ENCODE data around the gene RNASEH2B. TPM values are rescaled to one million over a fixed set of nuclear protein-coding genes. Genes with fewer than 3 reads are reported as not detected.

The RNASEH2B gene
- total and polyA plus RNA-seq, 12 donors: 23.5 to 77.1 (median 33.0) TPM

DNA sequence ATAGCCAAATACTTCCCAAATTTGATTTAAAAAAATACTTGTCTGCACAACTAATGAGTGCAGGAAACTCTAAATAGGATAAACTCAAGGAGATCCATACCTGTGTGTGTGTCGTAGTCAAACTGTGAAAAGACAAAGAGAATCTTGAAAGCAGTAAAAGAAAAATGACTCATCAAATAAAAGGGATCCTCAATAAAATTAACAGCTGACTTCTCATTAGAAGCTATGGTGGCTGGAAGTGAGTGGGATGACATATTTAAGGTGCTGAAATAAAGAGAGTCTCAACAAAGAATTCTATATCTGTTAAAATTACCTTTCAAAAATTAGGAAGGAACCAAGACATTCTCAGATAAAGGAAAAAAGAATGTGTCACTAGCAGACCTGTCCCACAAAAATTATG lies 13.7 kb downstream of the RNASEH2B start:
- Histone ChIP-seq H3K27me3 (no peaks in the 10 kb centered on the region), H3K27ac (no peak overlapping the region), H3K9me3 (replicated peaks in 1 of 3) (peaks cover 0 to 6% (median 0%) of the 10 kb centered on the region in 3 donors), H3K4me3 (no peak overlapping the region), H3K4me1 (replicated peaks in 1 of 2) (peaks cover 0 to 17% of the 10 kb centered on the region in 2 donors), H3K36me3 (replicated peaks in 1 of 2) (no peaks in the 10 kb centered on the region)
- TF ChIP-seq CTCF (IDR thresholded peaks at IDR 0.05) (no peak), POLR2A (IDR thresholded peaks at IDR 0.05) (no peak)
- intact Hi-C loops (cut with DNase I): no loop called here
- no peak for DNase-seq
- WGBS, 4 donors: 96 to 100% (median 100%) methylated on average over 1 of the region's 1 CpG

- Histone ChIP-seq H3K4me3 (no peak overlapping the region), H3K4me1 (replicated peaks in 1 of 2) (peaks cover 0 to 13% of the 10 kb centered on the region in 2 donors), H3K36me3 (replicated peaks in 1 of 2) (no peaks in the 10 kb centered on the region), H3K27me3 (no peaks in the 10 kb centered on the region), H3K9me3 (replicated peaks in 1 of 3) (peaks cover 0 to 6% (median 0%) of the 10 kb centered on the region in 3 donors), H3K27ac (no peak overlapping the region)
- intact Hi-C loops (cut with DNase I): no loop called here
- TF ChIP-seq POLR2A (IDR thresholded peaks at IDR 0.05) (no peak), CTCF (IDR thresholded peaks at IDR 0.05) (no peak)
- DNase-seq: no peak
Measured at GRCh38 chr13:50924025-50924424, 14.4 kb downstream of the RNASEH2B start.

GRCh38 chr13:50927701-50928100 lies 18.1 kb downstream of the RNASEH2B start:
- peaks cover 0 to 6% (median 0%) of the 10 kb centered on the region in 3 donors for H3K9me3 ChIP-seq (replicated peaks in 1 of 3)
- WGBS, 4 donors: 76 to 77% (median 76%) methylated on average over 2 of the region's 2 CpGs
- no peak for DNase-seq
- H3K27ac ChIP-seq: no peak overlapping the region
- no peaks in the 10 kb centered on the region for H3K36me3 ChIP-seq (replicated peaks in 1 of 2)
- H3K4me1 ChIP-seq (replicated peaks in 1 of 2): peaks cover 0 to 11% of the 10 kb centered on the region in 2 donors
- TF ChIP-seq POLR2A (IDR thresholded peaks at IDR 0.05): no peak
- no peak overlapping the region for H3K4me3 ChIP-seq
- H3K27me3 ChIP-seq: no peaks in the 10 kb centered on the region
- intact Hi-C loops (cut with DNase I): no loop called here

- DNase-seq: no peak
Measured at GRCh38 chr13:50928102-50928501, 18.5 kb downstream of the RNASEH2B start.

More at GRCh38 chr13:50928102-50928501, 18.5 kb downstream of the RNASEH2B start:
- no peaks in the 10 kb centered on the region for H3K36me3 ChIP-seq (replicated peaks in 1 of 2)
- H3K27ac ChIP-seq: no peak overlapping the region
- H3K4me3 ChIP-seq: no peak overlapping the region
- peaks cover 0 to 11% of the 10 kb centered on the region in 2 donors for H3K4me1 ChIP-seq (replicated peaks in 1 of 2)
- 75 to 79% (median 76%) methylated on average over 2 of the region's 2 CpGs for WGBS, 4 donors
- peaks cover 0 to 2% (median 0%) of the 10 kb centered on the region in 3 donors for H3K9me3 ChIP-seq (replicated peaks in 1 of 3)
- H3K27me3 ChIP-seq: no peaks in the 10 kb centered on the region
- intact Hi-C loops (cut with DNase I): no loop called here
- TF ChIP-seq CTCF (IDR thresholded peaks at IDR 0.05): no peak
- no peak for TF ChIP-seq POLR2A (IDR thresholded peaks at IDR 0.05)

All from adrenal gland (tissue), 12 donors.